Measurements from ENCODE around the gene ZFAND3.
"Not testable (repeated sequence)": the region's sequence is repeated elsewhere in the genome, so short reads cannot be mapped to it uniquely, and the experiment has no call there.

ZFAND3 gene

GRCh38 chr6:37877373-37878149, 58.0 kb downstream of the ZFAND3 start:
- DNase-seq (ENCODE audit: low read depth): no peak
- H3K4me3 ChIP-seq (ENCODE audit: low read length): no peak overlapping the region
- TF ChIP-seq CTCF (conservative IDR thresholded peaks at IDR 0.05; ENCODE audit: low read depth, low read length): no peak

GRCh38 chr6:37878150-37878710, 58.7 kb downstream of the ZFAND3 start:
- no peak overlapping the region for H3K4me3 ChIP-seq (ENCODE audit: low read length)
- no peak for TF ChIP-seq CTCF (conservative IDR thresholded peaks at IDR 0.05; ENCODE audit: low read depth, low read length)
- no peak for DNase-seq (ENCODE audit: low read depth)

- H3K4me3 ChIP-seq (ENCODE audit: low read length); DNase-seq (ENCODE audit: low read depth): not testable (repeated sequence)
Observed at GRCh38 chr6:37880602-37881001, 61.1 kb downstream of the ZFAND3 start.

- no peak overlapping the region for H3K4me3 ChIP-seq (ENCODE audit: low read length)
- TF ChIP-seq CTCF (conservative IDR thresholded peaks at IDR 0.05; ENCODE audit: low read depth, low read length): no peak
- no peak for DNase-seq (ENCODE audit: low read depth)
Observed at GRCh38 chr6:37882292-37882691, 62.8 kb downstream of the ZFAND3 start.

- TF ChIP-seq CTCF (conservative IDR thresholded peaks at IDR 0.05; ENCODE audit: low read depth, low read length): no peak
- H3K4me3 ChIP-seq (ENCODE audit: low read length): no peak overlapping the region
- DNase-seq (ENCODE audit: low read depth): peak; percentile 84
Observed at GRCh38 chr6:37882724-37883413, 63.3 kb downstream of the ZFAND3 start.

- no peak overlapping the region for H3K4me3 ChIP-seq (ENCODE audit: low read length)
- TF ChIP-seq CTCF (conservative IDR thresholded peaks at IDR 0.05; ENCODE audit: low read depth, low read length): no peak
- DNase-seq (ENCODE audit: low read depth): no peak
Observed at GRCh38 chr6:37884548-37884947, 65.0 kb downstream of the ZFAND3 start.

- TF ChIP-seq CTCF (conservative IDR thresholded peaks at IDR 0.05; ENCODE audit: low read depth, low read length): no peak
Observed at GRCh38 chr6:37889051-37889450, 69.5 kb downstream of the ZFAND3 start.

More at GRCh38 chr6:37889051-37889450, 69.5 kb downstream of the ZFAND3 start:
- DNase-seq (ENCODE audit: low read depth): no peak
- H3K4me3 ChIP-seq (ENCODE audit: low read length): no peak overlapping the region

Data from retinal pigment epithelial cell (primary cell).